ENCODE data around the gene REC8.

The REC8 gene

GRCh38 chr14:24171422-24172260 is at the start of gene REC8:
REC8 (plus strand) TSS chr14:24172080; CDS start chr14:24172553, 473 bp downstream.
- DNase-seq (ENCODE audit: low read depth, low spot score), result peak; percentile 48

GRCh38 chr14:24122416-24122815 is 49.5 kb upstream of the REC8 start:
- no peak for DNase-seq (ENCODE audit: low read depth, low spot score)

GRCh38 chr14:24122898-24123297 is 49.0 kb upstream of the REC8 start:
- no peak for DNase-seq (ENCODE audit: low read depth, low spot score)

DNA sequence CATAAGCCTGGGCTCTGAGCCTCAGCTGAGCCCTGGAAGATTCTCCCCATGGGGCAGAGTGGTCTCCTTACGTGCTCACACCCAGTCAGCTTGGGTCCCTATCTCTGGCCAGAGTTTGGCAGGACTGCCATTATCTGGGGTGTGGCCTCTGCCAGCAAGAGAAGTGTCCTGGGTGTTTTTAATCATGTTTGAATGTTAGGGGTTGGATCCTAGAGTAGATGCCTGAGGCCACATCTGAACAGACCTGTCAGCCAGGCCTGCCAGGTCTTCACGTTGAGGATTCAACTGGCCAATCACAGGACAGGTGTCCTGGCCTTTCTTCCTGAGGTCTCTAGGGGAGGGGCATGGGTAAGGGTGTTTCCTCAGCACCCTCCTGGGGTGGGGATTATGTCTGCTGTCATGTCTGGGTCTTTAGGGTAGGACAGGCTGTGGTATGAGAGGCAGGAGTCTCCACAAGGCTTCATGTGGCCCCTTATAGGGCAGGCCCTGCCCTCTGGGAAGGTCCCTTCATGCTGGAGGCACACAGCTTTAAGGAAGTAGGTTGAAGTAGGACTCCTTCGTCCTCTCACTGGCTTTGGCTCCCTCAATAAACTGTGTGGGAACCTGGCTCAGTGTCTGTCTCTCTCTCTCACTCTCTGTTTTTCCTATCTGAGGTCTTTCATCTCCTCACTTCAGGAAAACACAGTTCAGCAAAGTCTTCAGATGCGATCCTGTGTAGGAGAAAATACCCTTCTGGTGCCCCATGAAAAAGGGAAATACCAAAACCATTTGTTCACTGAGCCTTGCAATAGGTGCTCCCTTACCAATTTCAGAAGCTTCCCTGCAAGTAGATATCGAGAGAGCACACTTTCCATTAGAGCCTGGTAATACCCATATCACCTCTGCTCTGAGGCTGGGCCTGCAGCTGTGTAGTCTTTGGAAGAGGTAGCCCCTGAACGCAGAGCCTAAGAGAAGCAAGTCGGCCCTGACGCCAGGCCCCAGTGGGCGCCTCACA is 48.2 kb upstream of the REC8 start:
- DNase-seq (ENCODE audit: low read depth, low spot score), result no peak

GRCh38 chr14:24126939-24127338 is 44.9 kb upstream of the REC8 start:
- DNase-seq (ENCODE audit: low read depth, low spot score), result no peak

GRCh38 chr14:24127673-24128072 is 44.2 kb upstream of the REC8 start:
- DNase-seq (ENCODE audit: low read depth, low spot score), result no peak

DNA sequence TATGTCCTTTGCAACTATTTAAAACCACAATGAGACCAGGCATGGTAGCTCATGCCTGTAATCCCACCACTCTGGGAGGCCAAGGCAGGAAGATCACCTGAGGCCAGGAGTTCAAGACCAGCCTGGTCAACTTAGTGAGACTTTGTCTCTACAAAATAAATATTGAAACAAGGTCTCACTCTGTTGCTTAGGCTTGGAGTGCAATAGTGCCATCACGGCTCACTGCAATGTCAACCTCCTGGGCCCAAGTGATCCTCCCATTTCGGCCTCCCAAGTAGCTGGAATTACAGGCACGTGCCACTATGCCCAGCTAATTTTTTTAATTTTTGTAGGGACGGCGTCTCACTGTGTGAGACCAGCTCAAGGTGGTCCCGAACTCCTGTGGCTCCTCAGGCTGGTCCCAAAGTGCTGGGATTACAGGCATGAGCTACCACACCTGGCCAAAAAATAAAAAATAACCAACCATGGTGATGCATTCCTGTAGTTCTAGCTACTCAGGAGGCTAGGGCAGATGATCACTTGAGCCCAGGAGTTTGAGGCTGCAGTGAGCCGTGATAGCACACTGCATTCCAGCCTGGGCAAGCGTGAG is 42.4 kb upstream of the REC8 start:
- DNase-seq (ENCODE audit: low read depth, low spot score), result no peak

DNA sequence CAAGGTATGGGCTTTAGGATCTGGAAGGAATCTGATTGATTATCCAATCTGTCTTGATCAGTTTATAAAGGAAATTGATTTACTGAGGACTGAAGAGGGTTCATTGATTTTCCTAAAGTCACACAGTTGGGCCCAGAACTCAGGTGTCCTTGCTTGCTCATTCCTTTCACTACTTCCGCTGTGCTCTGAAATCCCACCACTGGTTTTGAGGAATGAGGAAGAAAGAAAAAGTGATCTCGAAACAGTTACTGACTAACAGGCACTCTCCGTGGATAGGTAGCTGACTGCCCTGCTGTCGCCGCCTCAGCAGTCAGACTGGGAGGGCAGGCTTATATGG is 41.5 kb upstream of the REC8 start, which contains the start of gene FITM1:
Gene FITM1, plus strand, starts transcription at position 280 of the 337 bp plus-strand sequence. CDS start 905 bp downstream, outside the sequence.
- no peak for DNase-seq (ENCODE audit: low read depth, low spot score)

- no peak for DNase-seq (ENCODE audit: low read depth, low spot score)
Measured at GRCh38 chr14:24130717-24131548, 40.9 kb upstream of the REC8 start.

DNA sequence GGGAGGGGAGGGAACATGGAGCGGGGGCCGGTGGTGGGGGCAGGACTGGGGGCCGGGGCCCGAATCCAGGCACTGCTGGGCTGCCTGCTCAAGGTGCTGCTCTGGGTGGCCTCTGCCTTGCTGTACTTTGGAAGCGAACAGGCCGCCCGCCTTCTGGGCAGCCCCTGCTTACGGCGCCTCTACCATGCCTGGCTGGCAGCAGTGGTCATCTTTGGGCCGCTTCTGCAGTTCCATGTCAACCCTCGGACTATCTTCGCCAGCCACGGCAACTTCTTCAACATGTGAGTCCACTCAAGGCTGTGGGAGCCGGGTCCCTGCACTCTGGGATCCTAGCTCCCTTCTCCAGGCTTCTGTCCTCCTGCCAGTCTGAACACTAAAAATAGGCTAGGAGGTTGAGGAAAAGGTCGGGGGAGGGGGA is 40.3 kb upstream of the REC8 start:
- DNase-seq (ENCODE audit: low read depth, low spot score), result no peak

DNA sequence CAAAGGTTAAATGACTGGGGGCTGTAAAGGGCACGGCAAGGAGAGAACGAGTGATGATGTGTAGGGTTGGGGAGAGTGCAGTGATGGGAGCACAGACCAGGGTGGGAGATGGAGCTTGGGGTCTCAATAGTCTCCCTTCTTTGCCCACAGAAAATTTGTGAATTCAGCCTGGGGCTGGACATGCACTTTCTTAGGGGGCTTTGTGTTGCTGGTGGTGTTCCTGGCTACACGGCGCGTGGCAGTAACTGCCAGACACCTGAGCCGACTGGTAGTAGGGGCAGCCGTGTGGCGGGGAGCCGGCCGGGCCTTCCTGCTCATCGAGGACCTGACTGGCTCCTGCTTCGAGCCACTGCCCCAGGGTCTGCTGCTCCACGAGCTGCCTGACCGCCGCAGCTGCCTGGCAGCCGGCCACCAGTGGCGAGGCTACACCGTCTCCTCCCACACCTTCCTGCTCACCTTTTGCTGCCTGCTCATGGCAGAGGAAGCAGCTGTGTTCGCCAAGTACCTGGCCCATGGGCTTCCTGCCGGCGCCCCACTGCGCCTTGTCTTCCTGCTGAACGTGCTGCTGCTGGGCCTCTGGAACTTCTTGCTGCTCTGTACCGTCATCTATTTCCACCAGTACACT is 39.7 kb upstream of the REC8 start:
- no peak for DNase-seq (ENCODE audit: low read depth, low spot score)

GRCh38 chr14:24132976-24133375 is 38.9 kb upstream of the REC8 start:
- DNase-seq (ENCODE audit: low read depth, low spot score), result no peak

GRCh38 chr14:24133735-24134134 is 38.1 kb upstream of the REC8 start:
- no peak for DNase-seq (ENCODE audit: low read depth, low spot score)

- DNase-seq (ENCODE audit: low read depth, low spot score), result no peak
Measured at GRCh38 chr14:24135584-24135833, 36.4 kb upstream of the REC8 start.

DNA sequence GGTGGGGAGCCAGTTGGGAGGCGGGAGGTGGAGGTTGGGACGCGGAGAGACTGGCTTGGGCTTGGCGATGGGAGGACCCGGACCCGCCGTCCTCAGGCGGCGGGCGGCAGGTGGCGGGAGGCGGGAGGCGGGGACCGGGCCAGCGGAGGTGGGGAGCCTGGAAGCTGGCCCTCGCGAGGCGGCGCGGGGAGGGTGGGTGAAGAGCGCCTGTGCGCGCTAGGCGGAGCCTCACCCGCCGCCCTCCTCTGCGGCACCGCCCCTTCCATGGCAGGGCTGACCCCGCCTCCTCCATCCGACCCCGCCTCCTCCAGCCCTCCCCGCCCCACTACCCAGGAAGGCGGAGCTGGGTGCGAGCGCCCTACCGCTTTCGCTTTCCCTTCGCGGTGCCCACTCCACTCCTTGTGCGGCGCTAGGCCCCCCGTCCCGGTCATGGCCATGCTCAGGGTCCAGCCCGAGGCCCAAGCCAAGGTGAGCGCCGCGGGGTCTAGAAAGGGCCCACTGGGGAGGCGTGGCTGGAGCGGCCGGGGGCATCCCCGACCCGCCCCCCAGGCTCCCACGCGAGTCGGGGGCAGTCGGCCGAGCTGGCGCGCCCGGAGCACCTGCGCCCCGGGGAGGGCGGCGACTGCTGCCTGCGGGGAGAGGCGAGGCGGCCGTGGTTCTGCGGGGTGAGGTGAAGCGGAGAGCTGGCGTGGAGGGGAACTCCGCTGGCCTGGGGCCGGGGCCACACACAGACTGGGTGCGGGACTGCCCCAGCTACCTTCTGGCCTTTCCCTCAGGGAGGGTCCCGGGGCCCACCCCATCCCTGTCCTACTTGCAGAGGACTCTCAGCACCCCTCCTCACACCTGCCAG is 35.8 kb upstream of the REC8 start, which contains the start of gene PSME1:
Gene PSME1, plus strand, starts transcription at position 361 of the 850 bp plus-strand sequence. Its CDS starts 69 bp downstream, at position 430.
- peak; percentile 79 for DNase-seq (ENCODE audit: low read depth, low spot score)

DNA sequence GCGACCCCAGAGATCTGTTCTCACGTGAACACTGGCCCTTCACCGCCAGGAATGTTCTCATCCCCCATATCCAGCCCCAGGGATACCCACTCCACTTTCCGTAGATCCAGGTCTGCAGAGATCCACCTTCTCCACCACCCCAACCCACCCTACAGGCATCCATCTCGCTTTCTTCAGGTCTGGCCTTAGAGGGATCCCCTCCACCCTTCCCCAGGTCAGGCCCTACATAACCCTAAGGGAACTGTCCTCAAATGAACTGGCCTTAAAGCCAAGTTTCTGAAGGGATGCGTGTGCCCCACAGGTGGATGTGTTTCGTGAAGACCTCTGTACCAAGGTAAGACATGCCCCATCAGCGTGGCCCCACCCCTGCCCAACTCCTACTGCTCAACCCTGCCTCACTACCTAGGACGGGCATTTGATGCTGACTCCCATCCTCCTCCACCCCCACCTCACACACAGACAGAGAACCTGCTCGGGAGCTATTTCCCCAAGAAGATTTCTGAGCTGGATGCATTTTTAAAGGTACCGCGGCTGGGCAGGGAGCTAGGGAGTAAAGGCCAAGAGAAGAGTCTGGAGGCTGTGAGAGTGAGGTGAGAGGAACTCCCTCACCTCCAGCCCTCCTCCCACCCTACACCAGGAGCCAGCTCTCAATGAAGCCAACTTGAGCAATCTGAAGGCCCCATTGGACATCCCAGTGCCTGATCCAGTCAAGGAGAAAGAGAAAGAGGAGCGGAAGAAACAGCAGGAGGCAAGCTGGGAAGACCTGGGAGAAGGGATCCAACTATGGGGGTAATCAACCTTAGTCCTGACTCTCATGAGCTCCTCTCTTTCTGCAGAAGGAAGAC is 35.0 kb upstream of the REC8 start:
- DNase-seq (ENCODE audit: low read depth, low spot score), result no peak

- no peak for DNase-seq (ENCODE audit: low read depth, low spot score)
Measured at GRCh38 chr14:24137529-24138395, 34.1 kb upstream of the REC8 start.

Measured in activated CD4-positive, CD25-positive, alpha-beta regulatory T cell treated with anti-CD3 and anti-CD28 coated beads, Interleukin-2, amount 50 U/mL, for 16 hours (primary cell).